GM21390 (cell line): ENCODE measurements around the gene DNAJC12.
A peak's percentile ranks its signal among the peaks of the same experiment; 100 is the strongest.
"Not testable (repeated sequence)": the region's sequence is repeated elsewhere in the genome, so short reads cannot be mapped to it uniquely, and the experiment has no call there.

Experiments used
- ATAC-seq: cut with Tn5 transposase; IDR thresholded peaks from one replicate; pipeline ENCODE4 v1.9.1; 2021; ENCODE audit not compliant: unreplicated experiment

The DNAJC12 gene

DNA sequence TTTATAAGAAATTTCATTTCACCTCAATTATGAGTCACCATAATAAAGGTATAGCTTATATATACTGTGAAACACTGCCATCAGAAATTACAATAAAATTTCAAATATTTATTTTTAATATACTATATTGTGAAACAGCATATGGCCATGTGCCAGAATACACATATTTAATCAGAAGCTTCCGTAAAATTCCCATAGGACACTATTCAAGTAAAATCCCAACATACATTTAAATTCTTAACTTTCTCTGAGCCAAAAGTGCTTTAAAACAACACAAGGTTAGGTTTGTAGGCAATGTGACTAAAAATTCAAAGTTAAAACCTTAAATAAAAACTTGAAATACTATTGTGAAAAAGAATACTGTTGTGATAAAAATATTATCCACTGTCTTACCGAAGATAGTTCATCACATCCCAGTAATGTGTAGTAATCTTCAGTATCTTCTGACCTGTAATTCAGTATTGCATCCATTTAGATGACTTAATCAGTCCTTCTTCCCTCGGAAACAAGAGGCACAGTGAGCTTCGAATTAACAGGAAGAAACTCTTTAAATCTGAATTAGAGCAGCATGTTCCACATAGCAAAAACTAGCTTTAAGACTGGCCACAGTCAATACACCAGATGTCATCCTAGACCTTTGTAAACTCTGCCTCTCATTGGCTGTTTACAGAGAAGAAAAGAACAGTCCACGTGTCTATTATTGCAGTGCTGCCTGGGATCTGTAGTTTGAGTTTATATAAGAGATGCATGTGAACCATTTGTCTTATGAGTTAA lies at the start of gene DNAJC12:
Gene DNAJC12, minus strand, starts transcription at position 648 of the 774 bp plus-strand sequence. Its CDS starts 177 bp downstream, at position 471.
- no peak for ATAC-seq

DNA sequence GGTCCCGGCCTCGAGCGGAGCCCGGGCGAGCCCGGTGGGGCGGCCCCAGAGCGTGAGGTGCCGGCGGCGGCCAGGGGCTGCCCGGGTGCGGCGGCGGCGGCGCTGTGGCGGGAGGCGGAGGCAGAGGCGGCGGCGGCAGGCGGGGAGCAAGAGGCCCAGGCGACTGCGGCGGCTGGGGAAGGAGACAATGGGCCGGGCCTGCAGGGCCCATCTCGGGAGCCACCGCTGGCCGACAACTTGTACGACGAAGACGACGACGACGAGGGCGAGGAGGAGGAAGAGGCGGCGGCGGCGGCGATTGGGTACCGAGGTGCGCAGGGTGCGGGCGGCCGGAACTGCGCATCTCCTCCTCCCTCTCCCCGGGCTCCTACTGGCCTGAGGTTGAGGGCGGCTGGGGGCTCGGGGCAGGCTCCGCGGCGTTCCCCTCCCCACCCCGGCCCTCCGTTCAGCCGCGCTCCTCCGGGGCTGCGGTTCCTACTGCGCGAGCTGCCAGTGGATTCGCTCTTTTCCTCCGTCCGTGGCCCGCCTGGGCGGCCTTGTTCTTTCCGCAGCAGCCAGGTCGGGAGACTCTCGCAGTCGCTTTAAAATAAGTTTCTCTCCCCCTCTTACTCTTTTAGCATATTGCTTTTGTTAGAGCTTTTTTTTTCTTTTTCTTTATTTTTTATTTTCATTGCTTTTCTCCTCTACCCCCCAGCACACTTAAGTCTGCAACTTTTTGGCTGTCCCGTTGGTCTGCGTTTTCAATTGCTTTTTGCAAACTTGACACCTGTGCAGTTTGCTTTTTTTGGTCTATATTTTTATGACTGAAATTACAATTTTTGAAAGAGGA lies 47.1 kb upstream of the DNAJC12 start:
- ATAC-seq: peak; percentile 57

DNA sequence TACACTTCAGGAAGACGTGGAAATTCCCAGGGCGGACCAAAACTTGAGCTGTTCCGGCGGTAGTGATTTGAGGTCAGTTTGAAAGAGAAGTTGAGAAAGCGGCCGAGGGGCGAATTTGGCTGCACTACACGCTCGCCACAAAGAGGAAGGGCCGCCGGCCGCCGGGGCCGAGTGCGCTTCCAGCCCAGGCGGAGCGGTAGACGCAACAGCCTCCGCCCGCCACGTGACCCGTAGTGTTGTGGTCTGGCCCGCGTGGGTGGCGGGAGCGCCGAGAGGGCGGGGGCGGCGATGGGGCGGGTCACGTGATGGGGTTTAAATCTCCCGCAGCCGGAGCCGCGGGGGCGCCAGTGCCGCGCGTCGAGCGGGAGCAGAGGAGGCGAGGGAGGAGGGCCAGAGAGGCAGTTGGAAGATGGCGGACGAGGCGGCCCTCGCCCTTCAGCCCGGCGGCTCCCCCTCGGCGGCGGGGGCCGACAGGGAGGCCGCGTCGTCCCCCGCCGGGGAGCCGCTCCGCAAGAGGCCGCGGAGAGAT lies 46.4 kb upstream of the DNAJC12 start, which contains the start of gene SIRT1:
Gene SIRT1, plus strand, starts transcription at position 344 of the 529 bp plus-strand sequence. Its CDS starts 66 bp downstream, at position 410.
- ATAC-seq: peak; percentile 84

DNA sequence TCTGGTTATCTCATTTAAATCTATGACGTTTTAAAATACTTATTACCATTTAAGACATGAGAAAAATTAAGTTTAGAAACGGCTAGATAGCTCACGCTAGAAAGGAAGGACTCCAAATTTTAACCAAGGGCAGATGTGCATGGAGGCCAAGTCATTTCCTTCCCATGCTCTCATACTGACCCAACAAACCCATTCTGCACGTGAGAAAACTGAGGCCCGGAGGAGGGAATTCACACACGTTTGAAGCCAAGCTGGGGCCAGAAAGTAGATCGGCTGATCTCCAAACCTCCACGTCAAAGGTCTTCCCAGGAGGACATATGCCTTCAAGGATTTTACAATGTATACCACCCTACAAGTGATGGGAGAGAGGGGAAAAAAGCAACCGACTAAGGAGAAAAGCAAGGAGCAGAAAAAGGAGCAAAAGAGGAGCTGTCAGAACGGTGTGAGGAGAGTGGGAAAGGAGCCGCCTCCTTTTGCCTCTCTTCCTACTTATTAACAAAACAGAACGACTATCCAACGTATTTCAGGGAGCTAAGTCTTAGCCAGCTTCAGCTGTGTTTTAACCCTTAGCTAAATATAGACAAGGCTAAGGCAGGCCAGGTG lies 45.8 kb upstream of the DNAJC12 start:
- ATAC-seq: no peak

DNA sequence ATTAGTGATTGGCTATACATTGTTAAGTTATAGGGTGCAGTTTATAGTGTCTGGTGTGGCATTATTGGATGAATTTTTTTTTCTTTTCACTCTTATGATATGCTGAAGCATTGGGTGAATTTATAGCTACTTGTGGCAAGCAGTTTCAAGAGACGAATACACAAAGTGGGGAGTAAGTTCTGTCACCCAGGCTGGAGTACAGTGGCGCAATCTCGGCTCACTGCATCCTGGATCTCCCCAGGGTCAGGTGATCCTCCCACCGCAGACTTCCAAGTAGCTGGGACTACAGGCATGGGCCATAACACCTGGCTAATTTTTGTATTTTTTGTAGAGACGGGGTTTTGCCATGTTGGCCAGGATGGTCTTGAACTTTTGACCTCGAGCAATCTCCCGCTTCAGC lies 40.1 kb upstream of the DNAJC12 start:
- ATAC-seq: no peak

DNA sequence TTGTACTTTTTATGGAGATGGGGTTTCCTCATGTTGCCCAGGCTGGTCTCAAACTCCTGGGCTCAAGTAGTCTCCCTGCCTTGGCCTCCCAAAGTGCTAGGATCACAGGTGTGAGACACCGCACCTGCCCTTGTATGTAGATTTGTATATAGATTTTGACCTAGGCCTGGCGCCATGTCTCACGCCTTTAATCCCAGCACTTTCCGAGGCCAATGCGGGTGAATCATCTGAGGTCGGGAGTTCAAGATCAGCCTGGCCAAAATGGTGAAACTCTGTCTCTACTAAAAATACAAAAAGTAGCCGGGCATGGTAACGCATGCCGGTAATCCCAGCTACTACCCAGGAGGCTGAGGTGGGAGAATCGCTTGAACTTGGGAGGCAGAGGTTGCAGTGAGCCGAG lies 39.4 kb upstream of the DNAJC12 start:
- not testable (repeated sequence) for ATAC-seq

DNA sequence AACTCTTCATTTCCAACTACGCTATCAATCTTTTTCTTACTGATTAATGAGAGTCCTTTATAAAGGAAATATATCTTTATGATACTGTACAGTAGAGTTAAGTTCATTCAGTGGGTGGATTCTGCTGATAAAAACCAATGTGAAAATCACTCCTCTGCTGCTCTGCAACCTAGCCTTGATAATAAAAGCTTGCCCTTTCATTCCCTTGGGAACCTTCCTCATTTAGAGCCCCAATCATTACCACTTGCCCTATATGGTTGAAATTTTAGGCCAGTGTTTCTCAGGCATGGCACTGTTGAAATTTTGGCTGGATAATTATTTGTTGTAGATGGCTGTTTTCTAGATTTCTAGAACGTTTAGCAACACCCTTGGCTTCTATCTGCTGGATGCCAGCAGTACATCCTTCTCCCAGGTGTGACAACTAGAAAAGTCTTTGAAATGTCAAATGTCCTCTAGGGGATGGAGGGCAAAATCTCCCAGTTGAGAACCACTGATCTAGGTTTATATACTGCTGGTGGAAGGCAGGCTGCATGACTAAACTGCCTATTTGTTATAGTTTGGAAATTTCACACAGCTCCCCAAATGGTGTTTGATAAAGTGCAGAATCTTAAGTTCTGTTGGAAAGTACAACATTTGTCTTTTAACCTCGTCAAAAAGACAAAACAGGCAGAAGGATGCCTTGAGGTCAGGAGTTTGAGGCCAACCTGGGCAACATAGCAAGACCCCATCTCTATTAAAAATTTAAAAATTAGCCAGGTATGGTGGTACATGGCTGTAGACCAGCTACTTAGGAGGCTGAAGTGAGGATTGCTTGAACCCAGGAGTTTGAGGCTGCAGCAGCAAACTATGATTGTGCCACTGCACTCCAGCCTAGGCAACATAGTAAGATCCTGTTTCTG lies 37.6 kb upstream of the DNAJC12 start:
- no peak for ATAC-seq

DNA sequence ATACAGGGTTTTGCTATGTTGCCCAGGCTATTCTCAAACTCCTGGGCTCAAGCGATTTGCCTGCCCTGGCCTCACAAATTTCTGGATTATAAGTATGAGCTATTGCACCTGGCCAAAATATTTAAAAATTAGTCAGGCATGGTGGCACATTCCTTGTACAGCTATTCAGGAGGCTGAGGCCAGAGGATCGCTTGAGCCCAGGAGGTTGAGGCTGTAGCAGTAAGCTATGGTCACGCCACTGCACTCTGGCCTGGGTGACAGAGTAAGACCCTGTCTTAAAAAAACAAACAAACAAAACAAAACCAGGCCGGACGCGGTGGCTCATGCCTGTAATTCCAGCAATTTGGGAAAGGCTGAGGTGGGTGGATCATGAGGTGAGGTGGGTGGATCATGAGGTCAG lies 32.0 kb upstream of the DNAJC12 start:
- no peak for ATAC-seq

DNA sequence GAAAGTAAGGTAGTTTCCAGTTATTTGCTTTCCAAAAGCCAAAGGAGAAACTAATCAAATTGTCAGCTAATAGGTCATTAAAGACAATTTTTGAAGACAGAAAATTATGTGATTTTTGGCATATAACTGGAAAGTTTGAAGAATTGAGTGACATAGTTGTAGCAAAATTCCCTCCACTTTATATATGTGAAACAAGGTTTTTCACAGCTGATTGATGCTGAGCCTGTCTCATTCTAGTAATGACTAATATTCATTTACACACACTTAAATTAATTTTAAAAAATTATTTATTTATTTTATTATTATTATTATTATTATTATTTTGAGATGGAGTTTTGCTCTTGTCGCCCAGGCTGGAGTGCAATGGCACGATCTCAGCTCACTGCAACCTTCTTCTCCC lies 30.1 kb upstream of the DNAJC12 start:
- no peak for ATAC-seq

DNA sequence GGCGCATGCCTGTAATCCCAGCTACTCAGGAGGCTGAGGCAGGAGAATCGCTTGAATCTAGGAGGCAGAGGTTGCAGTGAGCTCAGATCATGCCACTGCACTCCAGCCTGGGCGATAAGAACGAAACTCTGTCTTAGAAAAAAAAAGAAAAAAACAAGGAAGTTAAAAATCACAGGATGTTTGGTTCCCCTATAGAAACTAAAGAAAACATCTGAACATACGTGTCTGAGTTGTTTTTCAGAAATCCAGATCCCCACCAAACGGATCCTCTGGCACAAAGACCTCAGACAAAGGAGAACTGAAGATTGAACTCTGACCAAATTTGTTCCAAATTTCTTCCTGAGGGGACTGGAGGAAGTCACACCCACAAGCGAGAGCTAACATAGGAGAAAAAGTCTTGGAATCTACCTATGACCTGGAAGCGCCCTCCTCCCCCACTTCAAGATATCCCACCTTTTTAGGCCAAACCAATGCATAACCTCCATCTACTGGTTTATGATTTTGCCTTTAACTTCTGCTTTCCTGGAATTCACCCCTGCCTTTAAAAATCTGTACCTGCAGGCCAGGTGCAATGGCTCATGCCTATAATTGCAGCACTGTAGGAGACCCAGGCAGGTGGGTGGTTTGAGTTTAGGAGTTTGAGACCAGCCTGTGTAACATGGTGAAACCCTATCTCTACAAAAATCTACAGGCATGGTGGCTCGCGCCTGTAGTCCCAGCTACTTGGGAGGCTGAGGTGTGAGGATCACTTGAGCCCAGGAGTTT lies 26.8 kb upstream of the DNAJC12 start:
- ATAC-seq: no peak

DNA sequence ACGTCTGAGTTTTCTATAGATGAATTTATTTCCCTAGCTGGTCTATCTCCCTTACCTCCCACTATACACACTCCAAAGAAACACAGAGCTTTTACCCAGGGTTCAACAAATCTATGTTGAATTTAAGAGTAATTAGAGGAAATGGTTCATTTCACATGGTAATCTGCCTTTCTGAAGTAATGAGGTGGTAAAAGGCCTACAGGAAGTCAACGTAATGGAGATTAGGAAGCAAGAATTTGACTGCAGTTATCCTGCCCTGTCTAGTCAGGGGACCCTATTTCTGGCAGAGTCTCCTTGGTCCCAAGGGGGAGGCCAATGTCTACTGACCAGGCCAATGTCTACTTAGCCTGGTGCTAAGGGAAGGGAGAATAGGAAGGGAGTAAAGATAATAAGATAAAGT lies 25.1 kb upstream of the DNAJC12 start:
- no peak for ATAC-seq

DNA sequence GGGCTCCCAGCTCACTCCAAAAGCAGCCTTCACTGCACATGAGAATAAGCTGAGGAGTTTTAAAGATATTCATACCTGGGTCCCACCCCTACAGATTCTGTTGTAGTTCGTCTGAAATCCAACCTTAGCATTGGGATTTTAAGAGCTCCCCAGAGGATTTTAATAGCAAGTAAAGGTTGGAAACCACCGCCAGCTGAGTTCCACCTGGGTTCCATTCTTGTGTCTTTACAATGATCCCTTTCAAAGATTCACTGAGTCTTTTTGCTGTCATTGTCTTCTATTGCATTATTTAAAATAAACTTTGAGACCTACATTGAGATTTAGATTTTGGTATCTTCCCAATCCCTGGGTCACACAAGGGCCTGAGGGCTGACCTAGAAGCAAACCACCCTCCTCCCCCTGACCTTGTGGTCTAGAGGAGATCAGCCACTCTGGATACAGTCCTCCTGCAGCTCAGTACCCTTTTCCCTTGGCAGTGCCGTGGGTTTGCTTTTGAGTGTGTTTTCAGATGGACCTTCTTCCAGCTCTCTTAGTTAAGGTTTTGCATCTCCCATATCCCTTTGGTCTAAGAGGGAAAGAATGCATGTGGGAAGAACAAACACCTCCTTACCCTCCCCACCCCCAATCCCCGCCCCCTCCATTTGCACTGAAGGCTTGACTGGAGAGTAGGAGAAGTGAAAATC lies 23.9 kb upstream of the DNAJC12 start:
- no peak for ATAC-seq

DNA sequence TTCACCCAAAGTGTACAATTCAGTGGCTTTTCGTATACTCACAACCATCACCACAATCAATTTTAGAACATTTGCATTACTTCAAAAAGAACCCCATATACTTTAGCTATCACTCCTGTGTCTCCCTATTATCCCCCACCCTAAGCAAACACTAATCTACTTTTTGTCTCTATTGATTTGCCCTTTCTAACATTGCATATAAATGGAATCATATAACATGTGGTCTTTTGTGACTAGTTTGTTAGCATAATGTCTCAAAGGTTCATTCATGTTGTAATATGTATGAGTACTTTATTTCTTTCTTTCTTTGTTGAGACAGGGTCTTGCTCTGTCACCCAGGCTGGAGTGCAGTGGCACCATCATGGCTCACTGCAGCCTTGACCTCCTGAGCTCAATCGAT lies 21.0 kb upstream of the DNAJC12 start:
- no peak for ATAC-seq

DNA sequence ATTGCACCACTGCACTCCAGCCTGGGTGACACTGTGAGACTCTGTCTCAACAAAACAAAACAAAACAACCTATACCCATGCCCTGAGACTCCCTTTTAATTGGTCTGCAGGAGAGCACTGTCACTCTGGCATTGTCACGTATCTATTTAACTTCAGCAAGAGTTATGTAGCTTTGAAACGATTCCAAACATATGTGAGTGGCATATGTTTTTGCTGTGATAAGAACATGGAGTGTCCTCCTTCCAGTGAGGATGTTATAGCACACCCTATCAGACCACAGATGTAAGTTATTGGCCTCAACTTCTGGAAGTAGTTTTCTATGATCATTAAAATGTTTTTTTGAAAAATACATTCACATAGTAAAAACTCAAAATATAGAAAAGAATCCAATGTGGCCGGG lies 15.5 kb upstream of the DNAJC12 start:
- no peak for ATAC-seq

DNA sequence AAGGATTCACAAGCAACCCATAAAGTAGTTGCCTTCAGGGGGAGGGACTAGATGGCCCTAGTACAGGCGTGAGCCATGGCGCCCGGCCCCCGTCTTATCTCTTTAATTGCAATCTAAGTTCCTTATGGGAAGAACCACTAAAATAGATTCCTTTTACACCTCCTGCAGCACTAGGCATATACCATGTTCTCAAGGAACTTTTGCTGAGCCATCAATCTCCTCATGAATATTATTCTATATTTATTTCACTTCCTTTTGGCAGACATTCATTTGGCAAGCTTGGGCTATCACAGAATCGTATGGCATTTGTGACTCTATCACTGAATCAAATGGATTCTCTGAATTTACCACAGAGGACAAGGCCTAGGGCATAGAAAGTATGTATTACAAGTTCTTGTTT lies 14.8 kb upstream of the DNAJC12 start:
- no peak for ATAC-seq

DNA sequence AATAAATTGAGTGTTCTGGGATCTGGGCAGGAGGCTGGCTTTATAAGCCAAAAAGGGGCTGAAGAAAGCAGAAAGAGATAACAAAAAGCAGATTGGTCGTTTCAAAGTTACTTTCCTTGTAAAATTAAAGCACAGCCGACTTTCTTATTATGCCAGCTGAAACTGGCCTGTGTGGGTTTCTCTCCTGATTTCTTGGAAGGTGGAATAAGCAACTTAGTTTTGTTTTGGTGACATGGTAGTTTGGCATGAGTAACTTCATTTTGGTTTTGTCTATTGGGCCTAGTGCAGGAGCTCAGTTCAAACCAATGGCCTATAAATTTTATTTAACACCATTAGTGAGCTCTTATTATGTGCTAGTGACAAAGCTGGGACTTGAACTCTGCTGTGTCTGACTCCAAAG lies 13.2 kb upstream of the DNAJC12 start:
- no peak for ATAC-seq

DNA sequence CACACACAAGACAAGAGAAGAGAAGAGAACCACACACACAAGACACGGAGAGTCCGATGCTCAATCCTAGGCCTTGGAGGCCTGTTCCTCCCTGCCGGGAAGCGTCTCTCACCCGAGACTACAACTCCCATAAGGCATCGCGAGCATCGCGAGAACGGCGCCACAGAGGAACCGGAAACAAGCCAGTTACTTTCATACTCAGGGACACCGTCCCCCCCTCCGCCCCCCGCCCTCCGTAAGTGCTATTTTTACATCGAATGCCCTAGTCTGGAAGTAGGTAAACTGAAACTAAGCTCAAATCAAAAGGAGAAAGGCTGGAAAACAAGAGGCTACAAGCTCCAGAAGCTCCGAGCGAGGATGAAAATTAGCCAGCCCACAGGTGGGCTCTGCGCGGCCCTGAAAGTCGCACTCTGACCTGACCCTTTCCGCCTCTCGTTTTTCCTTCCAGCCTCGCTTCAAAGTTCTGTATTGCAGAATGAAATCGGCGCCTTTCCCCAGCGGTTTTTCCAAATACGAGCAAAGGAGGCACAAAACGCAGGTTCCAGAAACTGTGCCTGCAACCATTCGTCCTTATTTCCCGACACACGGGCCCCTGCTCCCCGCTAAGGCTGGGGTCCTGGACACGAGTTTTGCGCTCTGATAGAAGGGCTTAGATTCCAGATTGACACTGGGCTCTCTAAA lies 11.5 kb upstream of the DNAJC12 start:
- ATAC-seq: peak; percentile 94

DNA sequence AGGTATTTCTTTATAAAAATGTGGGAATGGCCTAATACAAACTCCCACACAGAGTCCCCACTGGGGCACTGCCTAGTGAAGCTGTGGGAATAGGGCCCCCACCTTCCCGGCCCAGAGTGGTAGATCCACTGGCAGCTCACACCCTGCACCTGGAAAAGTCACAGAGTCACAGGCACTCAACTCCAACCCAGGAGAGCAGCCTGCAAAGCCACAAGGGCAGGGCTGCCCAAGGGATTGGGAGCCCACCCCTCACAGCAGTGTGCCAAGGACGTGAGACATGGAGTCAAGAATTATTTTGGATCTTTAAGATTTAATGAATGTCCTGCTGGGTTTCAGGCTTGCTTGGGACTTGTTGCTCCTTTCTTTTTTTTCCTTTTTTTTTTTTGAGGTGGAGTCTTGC lies 5.3 kb upstream of the DNAJC12 start:
- no peak for ATAC-seq

DNA sequence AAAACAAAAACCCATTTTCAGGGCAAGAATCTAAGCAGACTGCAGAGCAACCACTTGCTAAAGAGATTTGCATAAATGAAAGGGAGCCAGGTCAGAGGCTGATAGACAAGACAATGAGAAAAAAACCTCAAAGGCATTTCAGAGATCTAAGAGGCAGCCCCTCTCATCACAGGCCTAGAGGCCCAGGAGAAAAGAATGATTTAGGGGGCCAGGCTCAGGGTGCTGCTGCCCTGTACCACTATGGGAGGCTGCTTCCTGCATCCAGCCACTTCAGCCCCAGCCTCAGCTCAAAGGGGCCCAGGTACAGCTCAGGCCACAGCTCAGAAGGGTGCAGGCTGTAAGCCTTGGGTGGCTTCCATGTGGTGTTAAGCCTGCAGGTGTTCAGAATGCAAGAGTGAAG lies 3.7 kb upstream of the DNAJC12 start:
- no peak for ATAC-seq
